SK-N-MC (cell line): ENCODE results near the gene XPO5.

Experiments used
- EZH2 ChIP-seq: fragments of 200-600 bp; sonication (generic); IDR thresholded peaks from one replicate; pipeline ENCODE4 v1.6.1; 2017; ENCODE audit warnings: antibody characterized with exemption
- POLR2AphosphoS5 ChIP-seq: IDR thresholded peaks from 2 replicates; pipeline ENCODE4 v1.6.1; 2012; ENCODE audit warnings: mild to moderate bottlenecking, low read depth, low read length, borderline replicate concordance

- TF ChIP-seq EZH2 (no peak), POLR2AphosphoS5 (no peak; the same call in 1 of the 2 replicates)
Measured at GRCh38 chr6:43524483-43524961, 51.3 kb downstream of the XPO5 start.
